Caco-2 (cell line): ENCODE measurements around the gene SKAP1. TPM values are rescaled to one million over a fixed set of nuclear protein-coding genes. Genes with fewer than 3 reads are reported as not detected.

ENCODE experiments used
- BruUV-seq: library from RNA; stranded (reverse); fragments of 400-500 nt; replicated peaks from 2 replicates; lab custom pipeline; 2021; lab: Mats Ljungman, UMichigan
- CTCF ChIA-PET: fragments of 300-600 bp; sonication (Branson Sonifier 250); formaldehyde crosslinking; loops from one replicate; lab custom pipeline; 2022; ENCODE audit warnings: antibody characterized with exemption; lab: Charles Lee
- POLR2A ChIA-PET: fragments of 300-600 bp; sonication (Branson Sonifier 250); formaldehyde crosslinking; loops from one replicate; lab custom pipeline; 2022; ENCODE audit warnings: antibody characterized with exemption; lab: Charles Lee
- DNase-seq, 2 experiments: peaks; one replicate each; pipeline versions ENCODE4 v3.0.0 to v3.0.0-alpha.2; 2020 to 2022
- H3K27me3 ChIP-seq: replicated peaks from 2 replicates; pipeline ENCODE4 v1.6.0; 2011; ENCODE audit warnings: low read length; ENCODE audit not compliant: control insufficient read depth, insufficient read depth
- H3K36me3 ChIP-seq: 2 replicates; pipeline ENCODE4 v1.5.1; 2011; ENCODE audit warnings: low read length; ENCODE audit not compliant: control insufficient read depth, insufficient read depth
- H3K4me1 ChIP-seq: fragments of 250-450 bp; sonication (Bioruptor Pico); 2 replicates; pipeline ENCODE4 v1.5.1; 2020; ENCODE audit warnings: mild to moderate bottlenecking
- H3K4me3 ChIP-seq: 2 replicates; pipeline ENCODE4 v1.5.1; 2011; ENCODE audit warnings: low read depth, mild to moderate bottlenecking, control low read depth, low read length
- H3K9me3 ChIP-seq: fragments of 250-450 bp; sonication (Bioruptor Pico); 2 replicates; pipeline ENCODE4 v1.5.1; 2020; ENCODE audit warnings: mild to moderate bottlenecking, moderate library complexity
- H3K27ac Mint-ChIP-seq: one replicate; pipeline ENCODE4 v1.8.0; 2022; ENCODE audit warnings: mixed read lengths; ENCODE audit not compliant: unreplicated experiment
- H3K27me3 Mint-ChIP-seq: one replicate; pipeline ENCODE4 v1.8.0; 2022; ENCODE audit warnings: mixed read lengths; ENCODE audit not compliant: insufficient read depth, unreplicated experiment
- H3K36me3 Mint-ChIP-seq: one replicate; pipeline ENCODE4 v1.8.0; 2022; ENCODE audit warnings: mild to moderate bottlenecking, mixed read lengths; ENCODE audit not compliant: insufficient read depth, unreplicated experiment
- H3K4me1 Mint-ChIP-seq: one replicate; pipeline ENCODE4 v1.8.0; 2022; ENCODE audit warnings: low read depth, mixed read lengths; ENCODE audit not compliant: unreplicated experiment
- H3K4me3 Mint-ChIP-seq: one replicate; pipeline ENCODE4 v1.8.0; 2022; ENCODE audit warnings: mild to moderate bottlenecking, moderate library complexity, mixed read lengths; ENCODE audit not compliant: unreplicated experiment
- H3K9me3 Mint-ChIP-seq: one replicate; pipeline ENCODE4 v1.8.0; 2022; ENCODE audit warnings: mixed read lengths; ENCODE audit not compliant: unreplicated experiment
- CTCF ChIP-seq, 2 experiments: fragments of 200-600 bp in 1 of 2; IDR thresholded peaks; 1 replicate in 1 of 2; 2 replicates in 1 of 2; pipeline versions ENCODE4 v1.5.1 to v1.8.0; 2011 to 2022; ENCODE audit warnings: antibody characterized with exemption in 1 of 2, control low read depth in 1 of 2, inconsistent platforms in 1 of 2, low read depth in 1 of 2, low read length in 1 of 2, mild to moderate bottlenecking in 1 of 2, moderate library complexity in 1 of 2; ENCODE audit not compliant: insufficient read depth in 1 of 2, severe bottlenecking in 1 of 2, unreplicated experiment in 1 of 2
- intact Hi-C: fragments of 100-400 bp; cut with micrococcal nuclease; formaldehyde crosslinking; loops from one replicate; pipeline ENCODE4 v1.10.0; 2022; ENCODE audit not compliant: unreplicated experiment
- total RNA-seq: library from RNA; stranded (reverse); gene quantifications from 2 replicates; pipeline ENCODE4 v1.2.3, GENCODE V29; 2022

The SKAP1 gene
- total RNA-seq, 1 experiment from 2014 or later: 0.70 TPM

GRCh38 chr17:48150597-48151001 lies 279.4 kb downstream of the SKAP1 start:
- peaks cover 10% of the 10 kb centered on the region for H3K4me1 ChIP-seq
- H3K9me3 ChIP-seq: no peaks in the 10 kb centered on the region
- ChIA-PET CTCF (no interaction called here), POLR2A (no interaction called here)
- DNase-seq: no peak
- Mint-ChIP-seq H3K36me3 (no peaks in the 10 kb centered on the region), H3K27me3 (peaks cover 26% of the 10 kb centered on the region), H3K9me3 (no peaks in the 10 kb centered on the region), H3K27ac (no peak overlapping the region), H3K4me1 (peaks cover 13% of the 10 kb centered on the region), H3K4me3 (no peak overlapping the region)
- peaks cover 2% of the 10 kb centered on the region; the same call in 1 of the 2 replicates for H3K27me3 ChIP-seq
- H3K36me3 ChIP-seq: no peaks in the 10 kb centered on the region
- intact Hi-C loops: loop anchor here (10.0 kb wide), 1 partner anchor 184 kb away; no protein-coding TSS in a partner anchor
- no peak overlapping the region for H3K4me3 ChIP-seq
- BruUV-seq: no TSS peak
- TF ChIP-seq CTCF (IDR thresholded peaks at IDR 0.05; ENCODE audit: insufficient read depth in 1 of 2, low read depth in 1 of 2, low read length in 1 of 2, severe bottlenecking in 1 of 2, unreplicated experiment in 1 of 2): no peak

DNA sequence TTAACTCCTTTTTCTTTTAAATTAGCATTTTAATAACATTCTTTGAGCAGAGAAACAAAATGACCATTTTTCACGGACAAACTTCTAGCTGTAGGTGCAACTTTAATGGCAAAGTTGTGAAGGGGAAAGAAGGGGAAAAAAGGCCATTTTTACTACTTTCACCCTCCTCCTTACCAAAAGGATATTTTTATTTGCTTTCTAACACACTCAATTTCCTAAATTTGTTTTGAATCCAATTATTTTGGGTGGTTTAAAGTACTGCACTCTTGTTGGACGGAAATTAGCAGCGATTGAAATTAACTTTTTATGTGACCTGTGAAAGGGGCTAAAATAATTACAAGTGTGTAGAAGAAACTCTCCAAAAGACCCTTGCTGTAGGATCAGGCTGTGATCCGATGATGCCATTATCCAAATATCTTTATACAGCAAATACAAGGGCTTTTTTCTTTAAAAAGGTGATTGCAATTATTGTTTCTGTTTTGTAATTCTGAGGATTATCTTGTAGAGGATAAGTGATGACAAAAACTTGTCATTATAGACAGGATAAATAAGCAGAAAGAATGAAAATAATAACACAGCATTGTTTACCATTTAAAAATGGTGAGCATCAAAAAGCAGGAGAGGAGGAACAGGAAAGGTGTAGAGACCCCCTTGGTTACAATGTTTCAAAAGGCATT lies 280.1 kb downstream of the SKAP1 start:
- ChIA-PET POLR2A (no interaction called here), CTCF (interaction anchor here (1.0 kb wide), 2 partner anchors 15 to 107 kb away, joined by 3 read pairs; no protein-coding TSS in a partner anchor)
- DNase-seq: no peak
- Histone ChIP-seq H3K36me3 (no peaks in the 10 kb centered on the region), H3K4me1 (peaks cover 10% of the 10 kb centered on the region), H3K27me3 (peaks cover 2% of the 10 kb centered on the region; the same call in 1 of the 2 replicates), H3K9me3 (no peaks in the 10 kb centered on the region), H3K4me3 (no peak overlapping the region)
- Mint-ChIP-seq H3K27me3 (peaks cover 26% of the 10 kb centered on the region), H3K4me3 (no peak overlapping the region), H3K27ac (no peak overlapping the region), H3K9me3 (no peaks in the 10 kb centered on the region), H3K36me3 (no peaks in the 10 kb centered on the region), H3K4me1 (peaks cover 13% of the 10 kb centered on the region)
- intact Hi-C loops: loop anchor here (10.0 kb wide), 1 partner anchor 185 kb away; no protein-coding TSS in a partner anchor
- no peak for TF ChIP-seq CTCF (IDR thresholded peaks at IDR 0.05; ENCODE audit: insufficient read depth in 1 of 2, low read depth in 1 of 2, low read length in 1 of 2, severe bottlenecking in 1 of 2, unreplicated experiment in 1 of 2)
- BruUV-seq: no TSS peak

DNA sequence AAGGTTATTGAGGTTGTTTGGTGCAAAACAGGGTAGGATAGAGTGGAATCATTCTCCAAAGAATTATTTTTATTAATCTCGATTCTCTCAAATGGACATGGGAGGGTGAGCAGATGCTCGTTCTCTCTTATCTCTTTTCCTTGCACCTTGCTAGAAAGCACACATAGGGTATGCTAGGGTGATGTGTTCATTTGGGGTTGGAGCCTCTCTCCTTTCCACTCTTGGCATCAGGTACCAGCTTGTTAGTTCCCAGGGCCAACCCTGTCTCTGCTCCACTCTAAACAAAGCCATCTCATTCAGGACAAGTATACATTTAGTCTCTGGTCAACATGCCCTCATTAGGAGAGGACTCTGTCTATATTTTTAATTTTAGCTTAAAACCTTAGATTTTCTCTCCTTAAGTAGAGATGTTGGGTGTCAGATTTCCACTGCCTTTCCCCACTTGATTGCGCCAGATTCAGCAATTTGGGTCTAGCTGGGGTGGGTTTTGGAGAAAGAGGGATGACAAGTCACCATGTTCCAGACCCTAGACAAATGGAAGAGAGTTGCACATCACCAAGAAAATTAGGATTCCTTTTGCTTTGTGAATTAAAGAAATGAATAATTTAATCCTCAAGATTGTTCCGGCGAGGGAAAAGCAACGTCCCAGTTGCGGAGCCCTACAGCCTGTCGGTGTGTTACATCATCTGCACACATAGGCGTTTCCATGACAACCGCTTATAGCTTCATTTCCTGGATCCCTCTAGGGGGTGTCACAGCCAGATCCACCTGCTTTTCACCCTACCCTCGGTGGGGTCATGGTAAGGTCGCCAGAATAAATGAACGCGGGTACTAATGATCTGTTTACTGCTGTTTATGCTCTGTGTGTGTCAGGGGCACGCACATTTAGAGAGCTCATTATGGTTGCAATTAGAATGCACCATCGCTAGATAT lies 280.9 kb downstream of the SKAP1 start:
- intact Hi-C loops: no loop called here
- H3K9me3 Mint-ChIP-seq: no peaks in the 10 kb centered on the region
- ChIA-PET POLR2A (no interaction called here), CTCF (interaction anchor here (0.6 to 1.0 kb wide), 4 partner anchors 14 to 106 kb away, joined by 3 read pairs; no protein-coding TSS in a partner anchor)
- Histone ChIP-seq H3K4me1 (peaks cover 4% of the 10 kb centered on the region), H3K36me3 (no peaks in the 10 kb centered on the region), H3K27me3 (peaks cover 2% of the 10 kb centered on the region; the same call in 1 of the 2 replicates), H3K9me3 (no peaks in the 10 kb centered on the region), H3K4me3 (no peak overlapping the region)
- BruUV-seq: no TSS peak
- H3K36me3 Mint-ChIP-seq: no peaks in the 10 kb centered on the region
- TF ChIP-seq CTCF (IDR thresholded peaks at IDR 0.05; ENCODE audit: insufficient read depth in 1 of 2, low read depth in 1 of 2, low read length in 1 of 2, severe bottlenecking in 1 of 2, unreplicated experiment in 1 of 2): peak in 1 of 2 experiments; percentile 16
- H3K27ac Mint-ChIP-seq: no peak overlapping the region
- no peak overlapping the region for H3K4me3 Mint-ChIP-seq
- H3K27me3 Mint-ChIP-seq: peaks cover 26% of the 10 kb centered on the region
- H3K4me1 Mint-ChIP-seq: peaks cover 8% of the 10 kb centered on the region
- DNase-seq: peak; percentile 66 to 72
